ENCODE data around the gene MYO1B. TPM values are rescaled to one million over a fixed set of nuclear protein-coding genes. Genes with fewer than 3 reads are reported as not detected.

MYO1B gene
- 86.7 TPM for polyA plus RNA-seq (2012; ENCODE audit: insufficient read depth, insufficient read length, low read depth)

GRCh38 chr2:191245046-191245868, at the start of gene MYO1B:
Gene MYO1B (plus strand): TSS chr2:191245404. CDS start chr2:191276896, 31,492 bp downstream.
- Histone ChIP-seq H3K4me3 (ENCODE audit: low read depth, low read length) (peak within 1 kb of the TSS; percentile 89), H3K4me1 (peaks cover 22% of the 10 kb centered on the region), H3K27me3 (no peaks in the 10 kb centered on the region), H3K9me3 (no peaks in the 10 kb centered on the region), H3K36me3 (peaks cover 5% of the 10 kb centered on the region)
- DNase-seq = peak; percentile 96
- TF ChIP-seq CTCF (IDR thresholded peaks at IDR 0.05; ENCODE audit: low read depth, low read length) = peak; percentile 58

- no peaks in the 10 kb centered on the region for H3K36me3 ChIP-seq
- no peak for TF ChIP-seq CTCF (IDR thresholded peaks at IDR 0.05; ENCODE audit: low read depth, low read length)
- no peaks in the 10 kb centered on the region for H3K9me3 ChIP-seq
- H3K4me1 ChIP-seq = no peaks in the 10 kb centered on the region
- H3K27me3 ChIP-seq = no peaks in the 10 kb centered on the region
- DNase-seq = no peak
- H3K4me3 ChIP-seq (ENCODE audit: low read depth, low read length) = no peak overlapping the region
These were observed 48.1 kb upstream of the MYO1B start for GRCh38 chr2:191197096-191197495.

GRCh38 chr2:191198271-191198670, 46.9 kb upstream of the MYO1B start:
- H3K4me1 ChIP-seq = no peaks in the 10 kb centered on the region
- no peaks in the 10 kb centered on the region for H3K9me3 ChIP-seq
- no peaks in the 10 kb centered on the region for H3K36me3 ChIP-seq
- no peak overlapping the region for H3K4me3 ChIP-seq (ENCODE audit: low read depth, low read length)
- no peaks in the 10 kb centered on the region for H3K27me3 ChIP-seq
- DNase-seq = no peak
- no peak for TF ChIP-seq CTCF (IDR thresholded peaks at IDR 0.05; ENCODE audit: low read depth, low read length)

- no peak overlapping the region for H3K4me3 ChIP-seq (ENCODE audit: low read depth, low read length)
- no peaks in the 10 kb centered on the region for H3K36me3 ChIP-seq
- H3K9me3 ChIP-seq = no peaks in the 10 kb centered on the region
- no peaks in the 10 kb centered on the region for H3K27me3 ChIP-seq
- no peak for DNase-seq
- H3K4me1 ChIP-seq = no peaks in the 10 kb centered on the region
- TF ChIP-seq CTCF (IDR thresholded peaks at IDR 0.05; ENCODE audit: low read depth, low read length) = no peak
These were observed 45.2 kb upstream of the MYO1B start for GRCh38 chr2:191199929-191200512.

GRCh38 chr2:191200910-191201309, 44.3 kb upstream of the MYO1B start:
- no peak for DNase-seq
- Histone ChIP-seq H3K4me1 (no peaks in the 10 kb centered on the region), H3K9me3 (no peaks in the 10 kb centered on the region), H3K27me3 (no peaks in the 10 kb centered on the region), H3K4me3 (ENCODE audit: low read depth, low read length) (no peak overlapping the region), H3K36me3 (no peaks in the 10 kb centered on the region)
- no peak for TF ChIP-seq CTCF (IDR thresholded peaks at IDR 0.05; ENCODE audit: low read depth, low read length)

- Histone ChIP-seq H3K9me3 (no peaks in the 10 kb centered on the region), H3K4me3 (ENCODE audit: low read depth, low read length) (no peak overlapping the region), H3K36me3 (no peaks in the 10 kb centered on the region), H3K4me1 (no peaks in the 10 kb centered on the region), H3K27me3 (no peaks in the 10 kb centered on the region)
- TF ChIP-seq CTCF (IDR thresholded peaks at IDR 0.05; ENCODE audit: low read depth, low read length) = no peak
- DNase-seq = no peak
These were observed 42.9 kb upstream of the MYO1B start for GRCh38 chr2:191202209-191202721.

Measured in BE2C (cell line).